GM06990 (cell line): ENCODE data around the gene C1QTNF9.
"Not testable (repeated sequence)": the region's sequence is repeated elsewhere in the genome, so short reads cannot be mapped to it uniquely, and the experiment has no call there.

ENCODE experiments used
- DNase-seq: peaks from one replicate; pipeline ENCODE4 v3.0.0-alpha.2; 2011; ENCODE audit not compliant: insufficient read length; ENCODE audit errors: extremely low read depth
- H3K27me3 ChIP-seq: replicated peaks from 2 replicates; pipeline ENCODE4 v1.6.0; 2011; ENCODE audit warnings: low read length; ENCODE audit not compliant: control insufficient read depth, insufficient read depth
- H3K36me3 ChIP-seq: 2 replicates; pipeline ENCODE4 v1.5.1; 2011; ENCODE audit warnings: low read length; ENCODE audit not compliant: control insufficient read depth, insufficient read depth
- H3K4me3 ChIP-seq: replicated peaks from 2 replicates; pipeline ENCODE4 v1.5.1; 2011; ENCODE audit warnings: low read depth, mild to moderate bottlenecking, control low read depth, low read length
- CTCF ChIP-seq: IDR thresholded peaks from 2 replicates; pipeline ENCODE4 v1.5.1; 2011; ENCODE audit warnings: low read length, control low read depth, mild to moderate bottlenecking, inconsistent platforms; ENCODE audit not compliant: insufficient read depth, poor library complexity, severe bottlenecking

The C1QTNF9 gene

GRCh38 chr13:24304620-24305019 is 4.8 kb upstream of the C1QTNF9 start:
- Histone ChIP-seq H3K27me3 (no peaks in the 10 kb centered on the region), H3K4me3 (no peak overlapping the region), H3K36me3 (peaks cover 22% of the 10 kb centered on the region)
- TF ChIP-seq CTCF: no peak
- DNase-seq: no peak

GRCh38 chr13:24306632-24307031 is 2.7 kb upstream of the C1QTNF9 start:
- TF ChIP-seq CTCF: no peak
- Histone ChIP-seq H3K36me3 (peaks cover 11% of the 10 kb centered on the region), H3K4me3 (no peak overlapping the region), H3K27me3 (no peaks in the 10 kb centered on the region)
- no peak for DNase-seq

GRCh38 chr13:24307211-24308067 is 1.9 kb upstream of the C1QTNF9 start:
- Histone ChIP-seq H3K27me3 (no peaks in the 10 kb centered on the region), H3K36me3 (peaks cover 11% of the 10 kb centered on the region), H3K4me3 (no peak overlapping the region)
- TF ChIP-seq CTCF: no peak
- DNase-seq: no peak

- no peak for DNase-seq
- TF ChIP-seq CTCF: no peak
- H3K27me3 ChIP-seq: no peaks in the 10 kb centered on the region
- H3K36me3 ChIP-seq: peaks cover 5% of the 10 kb centered on the region
- no peak overlapping the region for H3K4me3 ChIP-seq
Observed at GRCh38 chr13:24308068-24308445, 1.3 kb upstream of the C1QTNF9 start.

GRCh38 chr13:24308488-24309020 is 826 bp upstream of the C1QTNF9 start:
- peaks cover 2% of the 10 kb centered on the region; the same call in 1 of the 2 replicates for H3K36me3 ChIP-seq
- no peaks in the 10 kb centered on the region for H3K27me3 ChIP-seq
- no peak overlapping the region for H3K4me3 ChIP-seq
- DNase-seq: no peak
- TF ChIP-seq CTCF: no peak

GRCh38 chr13:24313439-24313838 is 4.1 kb downstream of the C1QTNF9 start:
- H3K4me3 ChIP-seq: no peak overlapping the region
- DNase-seq: no peak
- no peaks in the 10 kb centered on the region for H3K27me3 ChIP-seq
- TF ChIP-seq CTCF: no peak
- no peaks in the 10 kb centered on the region for H3K36me3 ChIP-seq

GRCh38 chr13:24317835-24318234 is 8.5 kb downstream of the C1QTNF9 start:
- not testable (repeated sequence) for H3K27me3 ChIP-seq, H3K36me3 ChIP-seq, DNase-seq, H3K4me3 ChIP-seq

GRCh38 chr13:24318878-24319277 is 9.5 kb downstream of the C1QTNF9 start:
- DNase-seq, H3K4me3 ChIP-seq, H3K27me3 ChIP-seq, H3K36me3 ChIP-seq: not testable (repeated sequence)
